SK-MEL-5 (cell line): ENCODE data around the gene SPATA6. TPM values are rescaled to one million over a fixed set of nuclear protein-coding genes. Genes with fewer than 3 reads are reported as not detected.
A peak's percentile ranks its signal among the peaks of the same experiment; 100 is the strongest.
"Not testable (repeated sequence)": the region's sequence is repeated elsewhere in the genome, so short reads cannot be mapped to it uniquely, and the experiment has no call there.

Source experiments
- DNase-seq: peaks from one replicate; pipeline ENCODE4 v3.0.0-alpha.2; 2016; ENCODE audit warnings: low read depth, low spot score
- in situ Hi-C: cut with HindIII; loops from 2 replicates; pipeline ENCODE4 v1.10.0; 2016; ENCODE audit warnings: low sequenced_read_pairs, high pct_unique_total_duplicates, low pct_unique_long_range_greater_than_20kb
- total RNA-seq: library from RNA; depleted of rRNA; stranded (reverse); fragments of >200 nt; shearing (Covaris generic); gene quantifications from 2 replicates; pipeline ENCODE4 v1.2.3, GENCODE V29; 2014

SPATA6 gene
- total RNA-seq, 1 experiment from 2014 or later = 6.8 TPM

DNA sequence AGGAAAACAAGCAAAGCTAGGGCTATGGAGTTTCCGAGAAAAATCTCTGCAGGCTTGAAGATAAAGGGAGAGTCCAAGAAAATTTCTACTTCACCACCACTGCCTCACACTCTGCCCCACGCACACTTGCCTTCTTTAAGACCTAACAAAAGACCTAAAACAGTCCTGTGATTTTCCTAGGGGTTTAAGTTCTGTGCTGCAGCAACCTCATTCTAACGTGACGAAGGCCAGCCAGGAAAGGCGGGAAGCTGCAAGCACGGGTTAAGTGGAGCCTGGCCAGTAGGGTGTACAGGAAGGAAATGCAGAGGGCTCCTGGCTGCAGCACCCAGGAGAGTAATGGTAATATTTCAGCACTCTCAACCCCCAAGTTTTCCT, 1.5 kb downstream of the SPATA6 start:
- DNase-seq = peak; percentile 62
- in situ Hi-C loops = no loop called here

DNA sequence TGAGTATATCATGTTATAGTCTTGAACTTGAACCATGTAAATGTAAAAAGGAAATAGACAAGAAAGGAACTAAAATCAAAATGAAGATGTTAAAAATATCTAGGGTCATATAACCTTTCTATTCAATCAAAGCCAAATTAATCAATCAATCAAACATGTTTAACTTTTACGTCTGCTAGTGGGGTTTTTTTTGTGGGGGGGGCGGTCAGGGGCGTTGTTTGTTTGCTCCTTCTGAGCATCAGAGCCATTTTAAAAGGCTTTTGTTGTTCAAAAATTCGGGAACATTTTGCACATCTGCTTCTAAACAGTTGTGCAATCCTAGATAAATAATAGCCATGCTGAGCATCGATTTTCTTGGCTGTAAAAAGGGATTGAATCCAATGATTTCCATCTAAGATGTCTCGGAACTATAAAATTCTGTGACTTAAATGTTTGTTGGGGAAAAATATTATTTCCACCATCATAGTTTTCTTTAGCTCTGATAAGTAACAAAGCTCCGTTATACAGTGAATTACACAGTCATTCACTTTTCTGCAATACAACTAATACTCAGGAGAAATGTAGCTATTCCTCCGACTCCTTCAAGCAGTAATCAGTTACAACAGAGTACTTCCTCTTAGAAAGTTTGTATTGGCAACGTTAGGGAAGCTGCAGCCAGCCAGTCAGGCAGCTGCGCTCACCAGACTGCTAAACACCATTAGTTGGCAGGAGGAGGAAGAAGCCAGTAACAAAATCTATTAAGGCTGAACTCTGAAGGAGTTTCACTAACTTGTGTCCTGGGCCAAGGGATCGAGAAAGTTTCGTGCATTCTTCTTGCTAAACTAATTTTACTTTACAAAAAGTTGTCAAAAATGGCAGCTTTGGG, 2.2 kb downstream of the SPATA6 start:
- in situ Hi-C loops = no loop called here
- peak; percentile 37 for DNase-seq

DNA sequence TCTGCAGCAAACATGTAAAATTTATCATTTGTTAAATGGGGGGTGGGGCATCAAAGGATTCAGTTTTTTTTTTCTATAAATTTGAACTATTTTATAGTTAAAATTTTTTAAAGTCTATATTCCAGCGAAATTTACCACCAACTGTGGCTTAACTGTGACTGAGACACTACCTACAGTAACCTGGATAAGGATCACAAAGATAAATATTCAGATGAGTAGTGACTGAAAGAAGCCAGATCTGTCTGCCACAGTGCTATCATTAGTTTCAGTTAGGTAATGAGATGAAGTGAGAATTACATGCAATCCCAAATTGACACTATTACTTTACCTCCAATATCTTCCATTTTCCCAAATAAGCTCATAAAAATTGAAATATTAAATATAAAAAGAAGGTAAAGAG, 5.4 kb downstream of the SPATA6 start:
- in situ Hi-C loops = no loop called here
- DNase-seq = no peak

DNA sequence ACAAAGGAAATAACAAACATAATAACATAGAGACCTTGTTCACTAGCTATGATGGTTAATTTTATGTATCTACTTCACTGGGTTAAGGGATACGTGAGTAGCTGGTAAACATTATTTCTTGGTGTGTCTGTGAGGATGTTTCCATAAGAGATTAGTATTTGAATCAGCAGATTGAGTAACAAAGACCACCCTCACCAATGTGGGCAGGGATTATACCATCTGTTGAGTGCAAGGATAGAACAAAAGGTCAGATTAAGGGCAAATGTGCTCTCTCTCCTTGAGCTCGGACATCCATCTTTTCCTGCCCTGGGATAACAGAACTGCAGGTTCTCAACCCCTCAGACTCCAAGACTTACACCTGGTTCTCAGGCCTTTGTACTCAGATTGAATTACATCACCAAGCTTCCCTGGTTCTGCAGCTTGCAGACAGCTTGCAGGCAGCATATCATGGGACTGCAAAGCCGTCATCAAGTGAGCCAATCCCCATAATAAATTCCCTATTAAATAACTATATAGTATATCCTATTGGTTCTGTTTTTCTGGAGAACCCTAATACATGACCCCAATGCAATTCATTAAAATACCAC, 9.2 kb downstream of the SPATA6 start:
- no peak for DNase-seq

DNA sequence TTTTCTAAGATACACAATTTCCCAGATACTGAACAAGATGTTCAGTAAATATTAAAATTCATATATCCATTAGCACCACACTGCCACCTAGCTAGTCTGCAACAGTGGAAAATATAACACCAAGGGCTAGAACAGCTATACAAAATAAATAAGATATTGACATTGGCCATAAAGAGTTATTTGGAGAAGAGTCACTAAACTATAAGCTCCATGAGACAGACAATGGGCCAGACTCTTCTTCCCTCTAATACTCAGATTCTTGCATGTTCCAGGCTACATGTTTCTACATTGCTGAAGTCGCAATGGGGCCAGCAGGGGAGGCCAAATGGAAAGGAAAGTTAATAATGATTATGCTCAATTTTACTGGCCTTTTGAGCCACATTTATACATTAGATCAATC, 21.5 kb downstream of the SPATA6 start:
- DNase-seq = peak; percentile 10
- in situ Hi-C loops = no loop called here

More for the DNA sequence above, 9.2 kb downstream of the SPATA6 start:
- in situ Hi-C loops = no loop called here

DNA sequence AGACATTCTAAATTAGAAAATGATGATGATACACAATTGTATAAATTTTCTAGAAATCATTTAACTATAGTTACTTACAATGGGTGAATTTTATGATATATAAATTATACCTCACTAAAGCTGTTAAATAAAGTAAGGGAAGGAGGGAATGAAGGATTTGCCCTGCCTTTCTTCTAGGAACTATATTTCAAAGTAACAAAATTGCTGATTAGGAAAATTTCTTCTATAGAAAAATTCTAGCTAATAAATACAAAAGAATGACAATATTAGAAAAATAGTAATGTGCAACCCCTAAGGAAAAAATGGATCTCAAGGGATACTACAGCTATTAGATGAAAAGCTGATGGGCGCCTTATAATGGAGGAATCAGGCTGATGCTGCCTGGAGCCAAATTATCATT, 23.1 kb downstream of the SPATA6 start:
- in situ Hi-C loops = no loop called here
- no peak for DNase-seq

DNA sequence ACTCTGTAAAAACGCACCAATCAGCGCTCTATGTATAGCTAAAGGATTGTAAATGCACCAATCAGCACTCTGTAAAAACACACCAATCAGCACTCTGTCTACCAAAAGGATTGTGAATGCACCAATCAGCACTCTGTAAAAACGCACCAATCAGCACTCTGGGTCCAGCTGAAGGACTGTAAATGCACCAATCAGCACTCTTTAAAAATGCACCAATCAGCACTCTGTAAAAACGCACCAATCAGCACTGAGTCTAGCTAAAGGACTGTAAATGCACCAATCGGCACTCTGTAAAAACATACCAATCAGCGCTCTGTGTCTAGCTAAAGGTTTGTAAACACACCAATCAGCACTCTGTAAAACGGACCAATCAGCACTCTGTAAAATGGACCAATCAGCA, 27.8 kb downstream of the SPATA6 start:
- DNase-seq, in situ Hi-C loops: not testable (repeated sequence)

DNA sequence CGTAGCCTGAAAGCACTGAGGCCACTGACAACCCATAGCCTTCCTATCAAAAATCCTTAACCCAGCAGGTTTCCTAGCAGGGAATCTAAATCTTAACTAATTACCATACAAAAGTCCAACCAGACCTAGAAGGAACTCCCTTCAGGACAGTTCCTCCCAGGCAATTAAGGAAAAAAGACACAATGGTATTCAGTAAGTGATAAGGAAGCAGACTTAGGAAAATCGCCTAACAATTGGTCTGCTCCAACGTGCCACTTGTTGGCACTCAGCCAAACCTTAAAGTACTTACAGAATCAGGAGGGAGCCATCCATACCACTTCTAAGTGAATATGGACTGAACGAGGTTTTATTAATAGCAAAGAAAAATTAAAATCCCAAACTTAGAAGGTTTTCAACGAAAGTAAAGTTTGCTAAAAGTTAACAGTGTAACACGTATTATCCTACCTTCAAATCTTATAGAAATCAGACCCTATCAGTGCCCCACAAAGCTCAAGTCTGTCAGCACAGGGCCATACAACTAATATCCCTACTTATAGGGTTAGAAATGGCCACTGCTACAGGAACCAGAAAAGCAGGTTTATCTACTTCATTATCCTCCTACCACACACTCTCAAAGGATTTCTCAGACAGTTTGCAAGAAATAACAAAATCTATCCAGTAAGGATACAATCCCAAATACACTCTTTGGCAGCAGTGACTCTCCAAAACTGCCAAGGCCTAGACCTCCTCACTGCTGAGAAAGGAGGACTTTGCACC, 29.0 kb downstream of the SPATA6 start:
- in situ Hi-C loops = no loop called here
- DNase-seq = no peak

DNA sequence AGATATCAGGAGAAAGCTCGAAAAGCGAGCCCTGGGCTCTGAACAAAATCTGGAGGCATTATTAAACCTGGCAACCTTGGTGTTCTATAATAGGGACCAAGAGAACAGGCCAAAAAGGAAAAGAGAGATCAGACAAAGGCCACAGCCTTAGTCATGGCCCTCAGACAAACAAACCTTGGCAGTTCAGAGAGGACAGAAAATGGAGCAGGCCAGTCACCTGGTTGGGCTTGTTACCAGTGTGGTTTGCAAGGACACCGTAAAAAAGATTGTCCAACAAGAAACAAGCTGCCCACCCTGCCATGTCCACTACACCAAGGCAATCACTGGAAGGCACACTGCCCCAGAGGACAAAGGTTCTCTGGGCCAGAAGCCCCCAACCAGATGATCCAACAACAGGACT, 31.2 kb downstream of the SPATA6 start:
- DNase-seq, in situ Hi-C loops: not testable (repeated sequence)

DNA sequence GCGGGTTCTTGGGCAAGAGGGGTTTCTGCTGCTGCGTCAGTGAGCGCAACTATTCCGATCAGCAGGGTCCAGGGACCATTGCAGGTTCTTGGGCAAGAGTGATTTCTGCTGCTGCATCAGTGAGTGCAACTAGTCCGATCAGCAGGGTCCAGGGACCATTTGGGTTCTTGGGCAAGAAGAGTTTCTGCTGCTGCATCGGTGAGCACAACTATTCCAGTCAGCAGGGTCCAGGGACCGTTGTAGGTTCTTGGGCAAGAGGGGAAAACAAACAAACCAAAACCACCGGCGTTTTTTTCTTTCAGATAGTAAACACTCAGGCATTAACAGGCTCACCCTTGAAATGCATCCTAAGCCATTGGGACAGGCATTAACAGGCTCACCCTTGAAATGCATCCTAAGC, 32.6 kb downstream of the SPATA6 start:
- DNase-seq = no peak
- in situ Hi-C loops = no loop called here

DNA sequence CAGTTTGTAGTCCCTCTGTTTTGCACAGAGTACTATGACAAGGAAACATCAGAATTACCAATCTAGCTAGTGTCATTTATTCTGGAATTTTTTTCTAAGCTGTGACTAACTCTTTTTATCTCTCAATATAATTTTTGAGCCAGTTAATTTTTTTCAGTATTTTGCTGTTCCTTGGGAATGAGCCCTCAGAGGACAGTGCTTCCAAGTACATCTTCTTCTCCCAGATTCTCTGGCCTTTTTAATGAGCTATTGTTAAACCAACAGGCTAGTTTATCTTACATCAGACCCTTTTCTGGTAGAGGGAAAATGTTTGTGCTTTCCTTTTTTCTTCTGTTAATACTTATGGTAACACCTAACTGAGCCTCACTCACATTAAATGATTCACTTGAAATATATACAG, 34.6 kb downstream of the SPATA6 start:
- DNase-seq, in situ Hi-C loops: not testable (repeated sequence)

DNA sequence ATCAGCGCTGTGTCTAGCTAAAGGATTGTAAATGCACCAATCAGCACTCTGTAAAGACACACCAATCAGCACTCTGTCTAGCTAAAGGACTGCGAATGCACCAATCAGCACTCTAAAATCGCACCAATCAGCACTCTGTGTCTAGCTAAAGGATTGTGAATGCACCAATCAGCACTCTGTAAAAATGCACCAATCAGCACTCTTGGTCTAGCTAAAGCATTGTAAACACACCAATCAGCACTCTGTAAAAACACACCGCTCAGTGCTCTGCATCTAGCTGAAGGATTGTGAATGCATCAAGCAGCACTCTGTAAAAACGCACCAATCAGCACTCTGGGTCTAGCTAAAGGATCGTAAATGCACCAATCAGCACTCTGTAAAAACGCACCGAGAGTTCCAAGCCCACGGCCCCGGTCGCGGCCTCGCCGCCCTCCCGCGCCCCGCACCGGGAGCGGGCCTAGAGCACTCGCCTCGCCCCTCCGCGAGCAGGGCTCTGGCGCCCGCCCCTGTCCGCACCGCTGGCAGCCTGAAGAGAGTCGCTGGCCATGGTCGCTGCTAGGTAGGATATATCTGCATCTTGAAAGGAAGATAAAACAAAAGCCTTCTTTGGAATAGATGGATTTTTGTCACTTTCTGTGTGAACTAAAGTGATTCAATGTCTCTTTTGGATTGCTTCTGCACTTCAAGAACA, 36.5 kb downstream of the SPATA6 start:
- DNase-seq, in situ Hi-C loops: not testable (repeated sequence)

DNA sequence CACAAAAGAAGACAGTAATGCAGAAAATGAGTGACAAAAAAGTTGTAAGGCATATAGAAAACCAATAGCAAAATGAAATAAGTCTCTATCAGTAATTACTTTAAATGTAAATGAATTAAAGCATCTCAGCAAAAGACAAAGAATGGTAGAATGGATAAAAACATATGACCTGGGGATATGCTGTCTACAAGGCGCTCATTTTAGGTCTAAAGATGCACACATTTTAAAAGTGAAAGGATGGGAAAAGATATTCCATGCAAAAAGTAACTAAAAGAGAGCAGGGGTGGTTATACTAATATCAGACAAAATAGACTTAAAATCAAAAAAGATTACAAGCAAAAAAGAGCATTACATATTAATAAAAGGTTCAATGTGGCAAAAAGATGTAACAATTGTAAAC, 41.2 kb downstream of the SPATA6 start:
- no peak for DNase-seq
- in situ Hi-C loops = no loop called here

DNA sequence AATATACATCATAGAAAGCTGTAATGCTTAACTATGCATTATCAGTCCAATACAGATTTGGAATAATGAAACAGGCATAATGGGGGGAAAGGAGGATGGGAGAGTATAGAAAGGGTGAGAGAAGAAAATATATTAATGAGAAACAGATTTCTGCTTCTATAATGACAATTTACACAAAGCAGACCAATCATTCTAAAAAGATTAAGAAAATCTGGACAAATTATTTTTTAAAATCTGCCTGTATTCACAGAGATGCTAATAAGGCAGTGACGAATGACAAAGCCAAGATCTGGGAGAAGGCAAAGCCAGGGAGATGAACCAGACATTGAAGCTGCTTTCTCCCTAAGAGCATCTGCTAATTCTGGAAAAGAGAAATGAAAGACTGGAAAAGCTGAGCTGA, 50.0 kb downstream of the SPATA6 start:
- DNase-seq = no peak
- in situ Hi-C loops = no loop called here

DNA sequence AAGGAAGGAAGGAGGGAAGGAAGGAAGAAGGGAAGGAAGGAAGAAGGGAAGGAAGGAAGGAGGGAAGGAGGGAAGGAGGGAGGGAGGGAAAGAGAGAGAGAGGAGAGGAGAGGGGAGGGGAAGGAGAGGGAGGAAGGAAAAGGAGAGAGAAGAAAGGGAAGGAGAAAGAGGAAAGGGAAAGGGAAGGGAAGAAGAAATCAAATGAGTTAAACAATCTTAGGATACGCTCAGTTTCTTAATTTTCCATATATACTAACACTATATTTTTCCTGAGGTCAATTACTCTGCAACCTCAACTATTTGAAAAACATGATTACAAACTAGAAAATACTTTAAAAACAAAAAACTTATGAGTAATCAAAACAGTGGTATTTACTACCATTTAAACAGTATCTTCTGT, 53.3 kb downstream of the SPATA6 start:
- in situ Hi-C loops = no loop called here
- no peak for DNase-seq

DNA sequence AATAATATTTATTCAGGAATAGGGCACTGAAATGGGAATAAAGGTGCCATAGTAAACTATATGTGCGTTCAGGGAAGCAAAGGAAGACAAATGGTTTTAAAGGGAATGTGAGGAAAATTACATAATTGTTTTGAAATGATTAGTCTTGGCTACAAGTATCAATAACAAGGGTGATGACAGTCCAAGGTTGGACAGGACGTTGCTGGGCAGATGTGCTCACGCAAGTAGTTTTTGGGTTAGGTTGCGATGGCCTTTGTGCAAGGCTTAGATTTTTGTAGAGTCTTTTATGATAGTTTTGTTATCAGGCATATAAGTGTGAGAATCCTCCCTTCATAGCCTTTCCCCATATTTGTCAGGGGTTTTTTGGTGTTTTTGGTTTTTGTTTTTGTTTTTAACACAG, 57.0 kb downstream of the SPATA6 start:
- in situ Hi-C loops = no loop called here

DNA sequence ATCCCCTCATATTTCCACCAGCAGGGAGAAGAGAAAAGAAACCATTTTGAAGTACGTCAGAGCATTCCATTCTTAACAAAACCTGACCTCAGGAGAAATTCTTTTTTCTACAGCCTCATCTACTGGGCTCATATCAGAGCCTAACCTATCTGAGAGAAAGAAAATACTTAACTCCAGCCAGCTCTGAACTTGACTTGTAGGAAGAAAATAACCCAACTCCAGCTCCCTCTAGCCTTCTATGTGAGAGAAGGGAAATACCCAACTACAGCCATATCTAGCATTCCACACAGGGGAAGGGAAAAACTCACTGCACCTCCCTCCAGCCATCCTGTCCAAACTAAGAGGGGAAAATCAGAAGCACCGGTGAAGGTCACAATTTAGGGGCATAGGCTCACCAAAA, 57.7 kb downstream of the SPATA6 start:
- in situ Hi-C loops = no loop called here
- no peak for DNase-seq

More for the DNA sequence above, 57.0 kb downstream of the SPATA6 start:
- DNase-seq = no peak

DNA sequence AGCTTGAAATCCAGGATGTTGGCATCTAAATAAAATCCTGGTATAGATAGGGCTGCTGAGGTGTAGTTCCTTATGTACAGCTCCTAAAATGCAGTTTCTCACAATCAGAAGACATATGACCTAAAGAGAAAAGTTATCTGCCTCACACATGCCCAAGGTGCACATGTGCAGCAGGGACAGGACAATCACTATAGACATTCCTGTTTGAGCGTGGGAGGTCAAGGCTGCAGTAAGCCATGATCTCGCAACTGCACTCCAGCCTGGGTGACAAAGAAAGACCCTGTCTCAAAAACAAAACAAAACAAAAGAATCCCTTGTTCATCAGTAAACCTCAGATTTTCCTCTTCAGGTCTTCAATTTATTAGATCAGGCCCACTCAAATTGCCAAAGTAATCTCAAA, 66.1 kb downstream of the SPATA6 start:
- DNase-seq = no peak
- in situ Hi-C loops = no loop called here
